ENCODE measurements around the gene OR8S1.

The OR8S1 gene

GRCh38 chr12:48556631-48557030 lies 31.2 kb downstream of the OR8S1 start:
- DNase-seq (ENCODE audit: low spot score): no peak

GRCh38 chr12:48557919-48558318 lies 32.5 kb downstream of the OR8S1 start:
- DNase-seq (ENCODE audit: low spot score): no peak

- DNase-seq (ENCODE audit: low spot score): no peak
Observed at GRCh38 chr12:48567731-48568130, 42.3 kb downstream of the OR8S1 start.

GRCh38 chr12:48569946-48570345 lies 44.5 kb downstream of the OR8S1 start, which contains the start of gene LALBA:
Gene LALBA, minus strand, starts transcription at chr12:48570046. Its CDS starts 26 bp downstream, at chr12:48570020.
- DNase-seq (ENCODE audit: low spot score): no peak

- DNase-seq (ENCODE audit: low spot score): no peak
Observed at GRCh38 chr12:48572326-48572725, 46.9 kb downstream of the OR8S1 start.
